ENCODE results near the gene NAP1L5. TPM values are rescaled to one million over a fixed set of nuclear protein-coding genes. Genes with fewer than 3 reads are reported as not detected.

Gene NAP1L5
- total RNA-seq, 2 donors from 2014 or later, result 6.0 to 6.2 TPM

GRCh38 chr4:88724406-88724805 lies 26.8 kb upstream of the NAP1L5 start:
- Histone ChIP-seq H3K27ac (no peak overlapping the region), H3K4me3 (no peak overlapping the region), H3K4me1 (ENCODE audit: control insufficient read depth in 1 of 2, low read depth in 2 of 2) (peaks cover 26 to 62% of the 10 kb centered on the region in 2 donors), H3K9me3 (no peaks in the 10 kb centered on the region), H3K36me3 (peaks cover 25% of the 10 kb centered on the region), H3K27me3 (replicated peaks; ENCODE audit: insufficient read depth) (no peaks in the 10 kb centered on the region)
- no peak for TF ChIP-seq CTCF (IDR thresholded peaks at IDR 0.05)
- DNase-seq (ENCODE audit: low spot score), result no peak
- ATAC-seq (ENCODE audit: insufficient number of reproducible peaks, low FRiP score, low read depth), result no peak

GRCh38 chr4:88722828-88723227 lies 25.2 kb upstream of the NAP1L5 start:
- Histone ChIP-seq H3K9me3 (peaks cover 2% of the 10 kb centered on the region), H3K4me3 (no peak overlapping the region), H3K4me1 (ENCODE audit: control insufficient read depth in 1 of 2, low read depth in 2 of 2) (peaks cover 26 to 53% of the 10 kb centered on the region in 2 donors), H3K27ac (peak overlapping the region; percentile 18 to 31), H3K27me3 (replicated peaks; ENCODE audit: insufficient read depth) (no peaks in the 10 kb centered on the region), H3K36me3 (peaks cover 21% of the 10 kb centered on the region)
- no peak for TF ChIP-seq CTCF (IDR thresholded peaks at IDR 0.05)
- DNase-seq (ENCODE audit: low spot score) (no peak), ATAC-seq (ENCODE audit: insufficient number of reproducible peaks, low FRiP score, low read depth) (no peak)

GRCh38 chr4:88722276-88722780 lies 24.7 kb upstream of the NAP1L5 start:
- Histone ChIP-seq H3K9me3 (peaks cover 7% of the 10 kb centered on the region), H3K36me3 (peaks cover 18% of the 10 kb centered on the region), H3K4me3 (no peak overlapping the region), H3K27ac (peak overlapping the region; percentile 20 to 63), H3K27me3 (replicated peaks; ENCODE audit: insufficient read depth) (no peaks in the 10 kb centered on the region), H3K4me1 (ENCODE audit: control insufficient read depth in 1 of 2, low read depth in 2 of 2) (peaks cover 26 to 48% of the 10 kb centered on the region in 2 donors)
- no peak for TF ChIP-seq CTCF (IDR thresholded peaks at IDR 0.05)
- DNase-seq (ENCODE audit: low spot score), result no peak
- no peak for ATAC-seq (ENCODE audit: insufficient number of reproducible peaks, low FRiP score, low read depth)

GRCh38 chr4:88720451-88721428 lies 23.1 kb upstream of the NAP1L5 start:
- peaks cover 26 to 48% of the 10 kb centered on the region in 2 donors for H3K4me1 ChIP-seq (ENCODE audit: control insufficient read depth in 1 of 2, low read depth in 2 of 2)
- ATAC-seq (ENCODE audit: insufficient number of reproducible peaks, low FRiP score, low read depth) (no peak), DNase-seq (ENCODE audit: low spot score) (no peak)
- peaks cover 16% of the 10 kb centered on the region for H3K36me3 ChIP-seq
- H3K27me3 ChIP-seq (replicated peaks; ENCODE audit: insufficient read depth), result no peaks in the 10 kb centered on the region
- peak overlapping the region; percentile 52 to 63 for H3K27ac ChIP-seq
- TF ChIP-seq CTCF (IDR thresholded peaks at IDR 0.05), result no peak
- no peak overlapping the region for H3K4me3 ChIP-seq
- H3K9me3 ChIP-seq, result peaks cover 14% of the 10 kb centered on the region

GRCh38 chr4:88719381-88719780 lies 21.8 kb upstream of the NAP1L5 start:
- Histone ChIP-seq H3K27me3 (replicated peaks; ENCODE audit: insufficient read depth) (no peaks in the 10 kb centered on the region), H3K9me3 (peaks cover 14% of the 10 kb centered on the region), H3K27ac (no peak overlapping the region), H3K4me1 (ENCODE audit: control insufficient read depth in 1 of 2, low read depth in 2 of 2) (peaks cover 26 to 42% of the 10 kb centered on the region in 2 donors), H3K4me3 (no peak overlapping the region), H3K36me3 (peaks cover 6% of the 10 kb centered on the region)
- DNase-seq (ENCODE audit: low spot score), result no peak
- ATAC-seq (ENCODE audit: insufficient number of reproducible peaks, low FRiP score, low read depth), result no peak
- no peak for TF ChIP-seq CTCF (IDR thresholded peaks at IDR 0.05)

Data from thoracic aorta (tissue), 2 donors.